GM18505 (cell line): Measurements from ENCODE around the gene RBM12.
A peak's percentile ranks its signal among the peaks of the same experiment; 100 is the strongest.

Experiments used
- ATAC-seq: cut with Tn5 transposase; IDR thresholded peaks from one replicate; pipeline ENCODE4 v1.9.1; 2021; ENCODE audit not compliant: unreplicated experiment
- POLR2A ChIP-seq: IDR thresholded peaks from 4 replicates; pipeline ENCODE4 v1.6.1; 2011; ENCODE audit warnings: borderline replicate concordance; ENCODE audit not compliant: insufficient read depth, insufficient read length; ENCODE audit errors: extremely low read depth

The RBM12 gene

DNA sequence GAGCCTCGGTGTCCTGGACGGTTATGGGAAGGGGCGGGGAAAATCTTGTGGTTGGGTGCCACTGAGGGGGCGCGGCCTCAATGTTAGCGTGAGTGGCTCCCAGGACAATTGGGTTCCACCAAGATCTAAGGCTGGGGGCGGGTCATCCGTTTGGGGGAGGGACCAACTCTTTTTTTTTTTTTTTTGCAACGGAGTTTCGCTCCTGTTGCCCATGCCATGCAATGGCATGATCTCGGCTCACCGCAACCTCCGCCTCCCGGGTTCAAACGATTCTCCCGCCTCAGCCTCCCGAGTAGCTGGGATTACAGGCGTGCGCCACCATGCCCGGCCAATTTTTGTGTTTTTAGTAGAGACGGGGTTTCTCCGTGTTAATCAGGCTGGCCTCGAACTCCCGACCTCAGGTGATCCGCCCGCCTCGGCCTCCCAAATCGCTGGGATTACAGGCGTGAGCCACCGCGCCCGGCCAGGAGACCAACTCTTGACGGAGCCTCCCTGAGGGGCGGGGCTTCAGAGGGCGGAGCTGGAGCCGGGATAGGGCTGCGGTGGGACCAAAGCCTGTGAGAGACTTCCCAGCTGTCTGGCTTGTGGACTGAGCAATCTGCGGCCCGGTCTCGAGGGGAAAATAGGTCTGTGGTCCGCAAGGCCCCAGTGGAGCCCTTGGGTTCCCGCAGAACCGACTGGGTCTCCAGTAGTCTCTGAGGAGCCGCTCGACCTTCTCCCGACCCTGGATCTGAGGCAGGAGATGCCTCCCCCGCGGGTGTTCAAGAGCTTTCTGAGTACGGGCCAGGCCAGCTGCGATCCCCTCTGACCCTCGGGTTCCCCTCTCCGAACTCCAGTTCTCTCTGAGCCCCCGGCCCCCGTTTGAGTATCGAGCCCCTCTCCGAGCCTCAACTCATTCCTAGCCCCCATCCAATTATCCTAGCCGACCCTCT lies 48.0 kb downstream of the RBM12 start:
- TF ChIP-seq POLR2A: no peak
- no peak for ATAC-seq

DNA sequence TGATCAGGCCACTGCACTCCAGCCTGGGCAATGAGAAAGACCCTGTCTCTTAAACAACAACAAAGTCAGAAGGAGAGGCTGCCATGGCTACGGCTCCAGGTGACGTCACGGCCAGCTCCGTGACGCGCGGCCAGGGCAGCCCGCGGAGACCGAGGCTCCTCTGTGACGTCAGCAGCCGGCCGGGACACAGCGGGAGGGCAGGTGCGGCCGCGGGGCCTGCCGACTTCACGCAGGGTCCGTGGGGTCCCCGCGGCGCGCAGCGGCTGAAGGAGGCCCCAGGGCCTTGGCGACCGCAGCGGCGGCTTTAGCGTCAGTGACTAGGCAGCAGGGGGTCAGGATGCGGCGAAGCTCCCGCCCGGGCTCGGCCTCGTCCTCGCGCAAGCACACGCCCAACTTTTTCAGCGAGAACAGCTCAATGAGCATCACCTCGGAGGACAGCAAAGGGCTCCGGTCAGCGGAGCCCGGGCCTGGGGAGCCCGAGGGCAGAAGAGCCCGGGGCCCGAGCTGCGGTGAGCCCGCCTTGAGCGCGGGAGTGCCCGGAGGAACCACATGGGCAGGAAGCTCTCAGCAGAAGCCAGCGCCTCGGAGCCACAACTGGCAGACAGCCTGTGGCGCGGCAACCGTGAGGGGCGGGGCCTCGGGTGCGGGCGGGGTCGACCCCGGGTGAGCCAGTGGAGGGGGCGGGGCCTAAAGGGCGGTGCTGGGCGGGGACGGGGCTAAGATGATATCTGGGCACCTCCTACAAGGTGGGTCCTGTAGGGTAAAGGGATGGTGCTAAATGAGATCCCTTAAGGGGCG lies 48.8 kb downstream of the RBM12 start, which contains the start of gene SPAG4:
TSS of gene SPAG4 (plus strand) at position 163 of the 798 bp plus-strand sequence. CDS start at position 338, 175 bp downstream.
- peak; percentile 70 for ATAC-seq
- peak; percentile 64 for TF ChIP-seq POLR2A

DNA sequence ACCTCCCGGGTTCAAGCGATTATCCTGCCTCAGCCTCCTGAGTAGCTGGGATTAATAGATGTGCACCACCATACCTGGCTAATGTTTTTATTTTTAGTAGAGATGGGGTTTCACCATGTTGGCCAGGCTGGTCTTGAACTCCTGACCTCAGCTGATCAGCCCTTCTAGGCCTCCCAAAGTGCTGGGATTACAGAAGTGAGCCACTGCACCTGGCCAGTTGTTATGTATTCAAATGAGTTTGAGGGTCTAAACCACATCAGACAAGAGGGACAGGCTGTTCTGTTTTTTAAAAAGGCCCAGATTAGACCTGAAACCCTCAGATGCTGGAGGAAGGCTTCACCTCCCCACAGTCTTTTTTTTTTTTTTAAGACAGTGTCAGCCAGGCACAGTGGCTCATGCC lies 53.2 kb downstream of the RBM12 start:
- no peak for TF ChIP-seq POLR2A
- no peak for ATAC-seq

- no peak for TF ChIP-seq POLR2A
- ATAC-seq: no peak
These were observed 53.8 kb downstream of the RBM12 start for GRCh38 chr20:35610833-35611427.

DNA sequence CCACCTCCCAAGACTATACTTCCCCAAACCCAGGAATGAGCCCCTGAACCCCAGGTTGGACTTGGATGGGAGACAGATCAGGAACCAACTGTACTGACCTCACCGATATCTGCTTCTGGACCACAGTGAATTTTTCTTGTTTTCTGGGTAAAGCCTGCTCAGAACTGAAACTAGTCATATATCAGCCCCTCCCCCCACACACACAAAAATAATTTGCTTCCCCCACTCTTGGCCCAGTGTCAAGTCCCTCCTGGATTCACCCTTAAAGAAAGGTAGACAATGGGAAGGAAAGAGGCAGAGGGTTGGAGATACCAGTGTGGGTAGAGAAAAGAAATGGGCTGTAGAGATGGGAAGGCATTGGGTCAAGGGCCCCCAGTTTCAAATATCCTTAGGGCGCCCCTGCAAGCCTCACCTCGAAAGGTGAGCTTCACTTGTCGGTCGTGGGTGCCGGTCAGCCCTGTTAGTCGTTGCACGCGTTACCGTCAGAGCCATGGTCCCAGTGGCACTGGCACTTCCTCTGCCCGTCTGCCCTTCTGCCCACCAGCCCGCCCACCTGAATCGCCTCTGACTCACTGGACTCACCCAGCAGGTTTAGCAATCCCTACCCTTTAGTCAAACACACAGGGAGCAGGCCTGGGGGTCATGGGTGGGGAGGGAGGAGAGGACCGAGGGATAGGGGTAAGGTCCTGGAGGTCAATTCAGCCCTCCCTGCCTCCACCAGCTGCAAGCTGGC lies 57.5 kb downstream of the RBM12 start:
- no peak for TF ChIP-seq POLR2A

DNA sequence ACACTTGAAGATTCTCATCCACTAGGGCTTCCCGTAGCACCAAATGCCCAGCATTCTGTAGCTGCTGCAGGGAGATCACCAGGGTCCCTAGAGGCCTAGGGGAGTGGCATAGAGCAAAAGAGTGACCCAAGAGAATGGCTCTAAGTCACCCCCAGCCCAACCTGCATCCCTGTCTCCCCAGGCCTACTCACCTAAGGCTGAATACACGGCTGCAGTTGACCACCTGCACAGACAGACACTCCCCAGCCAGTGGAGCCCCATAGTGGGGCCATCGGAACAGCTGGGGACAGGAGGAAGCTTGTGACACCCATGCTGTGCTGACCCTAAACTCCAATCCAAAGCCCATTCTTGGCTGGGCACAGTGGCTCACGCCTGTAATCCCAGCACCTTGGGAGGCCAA lies 58.6 kb downstream of the RBM12 start:
- TF ChIP-seq POLR2A: no peak

More for the DNA sequence above, 57.5 kb downstream of the RBM12 start:
- ATAC-seq: no peak

DNA sequence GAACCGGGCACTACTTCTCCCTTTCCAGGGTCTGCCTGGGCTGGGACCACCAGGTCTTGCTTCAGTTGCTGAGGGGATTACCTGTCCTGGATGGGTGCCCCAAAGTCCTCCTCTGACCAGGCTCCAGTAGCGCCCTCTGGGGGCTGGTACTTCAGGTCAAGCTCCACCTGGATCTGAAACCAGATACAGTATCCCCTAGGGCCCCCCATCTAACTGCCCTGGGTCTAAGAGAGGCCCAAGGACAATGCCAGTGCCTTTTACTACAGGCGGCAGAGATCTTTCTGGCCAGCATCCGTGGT lies 60.3 kb downstream of the RBM12 start:
- TF ChIP-seq POLR2A: no peak
- no peak for ATAC-seq

More for the DNA sequence above, 58.6 kb downstream of the RBM12 start:
- no peak for ATAC-seq

- no peak for ATAC-seq
These were observed 60.8 kb downstream of the RBM12 start for GRCh38 chr20:35603695-35604448.

GRCh38 chr20:35602851-35603495 lies 61.7 kb downstream of the RBM12 start:
- no peak for TF ChIP-seq POLR2A
- no peak for ATAC-seq

More at GRCh38 chr20:35603695-35604448, 60.8 kb downstream of the RBM12 start:
- no peak for TF ChIP-seq POLR2A

DNA sequence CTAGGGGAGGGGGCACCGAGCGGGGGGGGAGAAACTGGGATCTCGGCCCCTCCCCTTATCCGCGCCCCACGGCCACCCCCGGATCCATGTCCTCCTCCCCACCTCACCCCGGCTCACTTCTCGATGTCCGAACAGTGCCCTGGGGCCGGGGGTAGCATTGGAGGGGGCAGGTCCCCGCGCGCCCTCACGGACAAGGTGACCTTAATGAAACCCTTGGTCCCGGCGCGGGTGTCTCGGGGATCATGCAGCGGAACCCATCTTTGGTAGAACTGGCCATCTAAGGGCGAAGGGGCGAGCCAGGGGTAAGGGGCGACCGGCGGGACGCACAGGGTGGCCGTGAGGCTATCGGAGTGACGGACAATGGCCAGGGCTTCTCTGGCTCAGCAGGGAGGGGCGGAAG lies 62.7 kb downstream of the RBM12 start:
- no peak for ATAC-seq
- TF ChIP-seq POLR2A: no peak

- ATAC-seq: no peak
- no peak for TF ChIP-seq POLR2A
These were observed 63.4 kb downstream of the RBM12 start for GRCh38 chr20:35600993-35601973.
